HG03135 (cell line): ENCODE data around the gene EP400.
"Not testable (repeated sequence)": the region's sequence is repeated elsewhere in the genome, so short reads cannot be mapped to it uniquely, and the experiment has no call there.

Experiments used
- ATAC-seq: cut with Tn5 transposase; IDR thresholded peaks from one replicate; pipeline ENCODE4 v1.9.1; 2021; ENCODE audit warnings: mild to moderate bottlenecking, moderate library complexity; ENCODE audit not compliant: unreplicated experiment

EP400 gene

DNA sequence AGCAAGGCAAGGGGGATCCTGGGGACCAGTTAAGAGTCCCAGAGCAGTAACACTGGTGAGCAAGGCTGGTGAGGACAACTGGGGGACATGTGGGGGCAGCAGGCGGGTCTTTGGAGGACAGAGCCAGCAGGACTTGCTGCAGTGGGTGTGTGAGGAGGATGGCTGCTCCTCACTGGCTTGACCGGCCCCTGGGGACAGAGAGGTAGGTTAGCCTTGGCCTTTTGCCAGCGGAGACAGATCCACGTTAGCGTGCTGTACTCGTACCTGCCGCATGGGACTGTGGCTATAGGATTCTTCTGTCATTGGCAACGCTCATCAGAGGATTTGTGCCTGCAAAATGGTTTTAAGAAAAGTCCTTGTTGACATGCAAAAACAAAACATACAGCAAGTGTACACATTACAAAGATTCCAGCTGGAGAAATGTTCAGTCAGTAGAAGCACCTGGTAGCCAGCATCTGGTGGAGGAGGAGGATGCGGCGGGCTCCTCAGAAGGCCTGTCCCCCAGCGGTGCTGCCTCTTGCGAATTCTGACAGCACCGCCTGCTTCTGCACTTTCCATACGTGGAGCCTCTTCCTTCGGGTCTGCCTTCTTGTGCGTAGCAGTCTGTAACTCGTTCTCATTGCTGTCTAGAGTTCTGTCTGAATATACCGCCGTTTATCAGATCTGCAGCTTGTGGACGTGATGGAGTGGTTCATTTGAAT lies 91.3 kb downstream of the EP400 start:
- ATAC-seq = no peak

GRCh38 chr12:132043216-132043615 lies 93.5 kb downstream of the EP400 start:
- no peak for ATAC-seq

DNA sequence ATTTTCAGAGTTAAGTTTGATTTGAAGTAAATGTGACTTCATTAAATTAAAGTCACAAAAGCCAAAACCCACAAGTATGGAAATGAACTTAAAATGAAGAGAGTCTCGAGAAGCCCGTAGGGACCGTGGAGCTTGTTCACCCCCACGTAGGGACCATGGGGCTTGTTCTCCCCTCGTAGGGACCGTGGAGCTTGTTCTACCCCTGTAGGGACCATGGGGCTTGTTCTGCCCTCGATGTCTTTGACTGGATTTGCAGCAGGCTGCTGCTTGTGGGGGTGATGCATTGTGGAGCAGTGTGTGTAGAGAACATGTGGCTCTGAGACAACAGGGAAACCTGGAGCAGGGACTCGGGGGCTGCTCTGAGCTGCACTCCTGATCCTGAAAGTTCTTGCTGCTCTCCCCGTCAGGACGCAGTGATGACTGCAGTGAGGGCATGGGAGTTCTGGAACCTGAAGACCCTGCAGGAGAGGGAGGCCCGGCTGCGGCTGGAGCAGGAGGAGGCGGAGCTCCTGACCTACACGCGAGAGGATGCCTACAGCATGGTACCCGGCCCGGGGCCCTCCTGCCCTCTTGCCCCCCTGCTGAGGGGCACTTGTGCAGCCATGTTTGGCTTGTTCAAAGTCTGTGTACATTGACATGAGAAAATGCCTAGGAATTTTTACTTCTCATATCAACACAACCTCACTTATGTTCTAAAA lies 94.2 kb downstream of the EP400 start:
- no peak for ATAC-seq

GRCh38 chr12:132044661-132045412 lies 95.1 kb downstream of the EP400 start:
- no peak for ATAC-seq

GRCh38 chr12:132045751-132046150 lies 96.0 kb downstream of the EP400 start:
- ATAC-seq = no peak

DNA sequence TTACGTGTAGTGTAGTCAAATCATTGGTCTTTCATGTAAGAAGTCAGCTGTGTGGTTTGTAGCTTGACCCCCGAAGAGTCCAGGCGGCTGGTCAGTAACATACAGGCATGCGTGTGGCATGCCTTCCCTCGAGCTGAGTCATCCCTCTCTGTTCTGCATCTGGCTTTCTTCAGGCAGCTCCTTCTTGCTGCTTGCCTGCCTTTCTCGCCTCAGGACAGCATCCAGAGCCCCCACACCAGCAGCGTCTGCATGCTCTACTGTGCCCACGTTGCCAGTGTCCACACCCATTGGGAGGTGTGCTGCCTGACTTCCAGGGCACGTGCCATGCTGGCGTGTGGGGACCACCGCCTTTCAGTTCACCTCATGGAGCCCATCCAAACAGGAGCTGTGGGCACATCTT lies 96.8 kb downstream of the EP400 start:
- no peak for ATAC-seq

GRCh38 chr12:132047630-132048029 lies 97.9 kb downstream of the EP400 start:
- ATAC-seq = not testable (repeated sequence)

DNA sequence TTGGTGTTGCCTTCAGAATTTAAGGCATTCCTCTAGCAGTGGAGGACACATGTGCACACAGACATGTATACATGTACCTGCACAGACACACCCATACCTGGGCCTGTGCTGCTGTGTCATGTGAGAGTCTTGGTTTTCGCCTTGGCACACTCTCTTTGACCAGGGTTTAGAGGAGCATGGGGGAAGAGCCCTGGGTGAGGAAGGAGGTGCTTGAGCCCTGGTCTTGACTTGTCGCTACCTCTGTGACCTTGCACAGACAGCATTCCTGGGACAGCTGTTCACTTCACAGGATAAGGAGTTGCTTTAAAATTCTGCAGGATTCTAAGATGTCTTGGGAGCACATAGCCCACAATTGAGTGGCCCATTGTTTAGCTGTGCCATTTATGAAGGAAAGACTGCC lies 99.7 kb downstream of the EP400 start:
- ATAC-seq = no peak

GRCh38 chr12:132049876-132050275 lies 100.1 kb downstream of the EP400 start:
- ATAC-seq = no peak

DNA sequence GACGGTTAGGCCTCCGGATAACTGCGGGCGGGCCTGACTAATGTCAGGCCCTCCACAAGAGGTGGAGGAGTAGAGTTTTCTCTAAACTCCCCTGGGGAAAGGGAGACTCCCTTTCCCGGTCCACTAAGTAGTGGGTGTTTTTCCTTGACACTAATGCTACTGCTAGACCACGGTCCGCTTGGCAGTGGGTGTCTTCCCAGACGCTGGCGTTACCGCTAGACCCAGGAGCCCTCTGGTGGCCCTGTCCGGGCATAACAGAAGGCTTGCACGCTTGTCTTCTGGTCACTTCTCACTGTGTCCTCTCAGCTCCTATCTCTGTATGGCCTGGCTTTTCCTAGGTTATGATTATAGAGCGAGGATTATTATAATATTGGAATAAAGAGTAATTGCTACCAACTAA lies 102.0 kb downstream of the EP400 start:
- not testable (repeated sequence) for ATAC-seq

DNA sequence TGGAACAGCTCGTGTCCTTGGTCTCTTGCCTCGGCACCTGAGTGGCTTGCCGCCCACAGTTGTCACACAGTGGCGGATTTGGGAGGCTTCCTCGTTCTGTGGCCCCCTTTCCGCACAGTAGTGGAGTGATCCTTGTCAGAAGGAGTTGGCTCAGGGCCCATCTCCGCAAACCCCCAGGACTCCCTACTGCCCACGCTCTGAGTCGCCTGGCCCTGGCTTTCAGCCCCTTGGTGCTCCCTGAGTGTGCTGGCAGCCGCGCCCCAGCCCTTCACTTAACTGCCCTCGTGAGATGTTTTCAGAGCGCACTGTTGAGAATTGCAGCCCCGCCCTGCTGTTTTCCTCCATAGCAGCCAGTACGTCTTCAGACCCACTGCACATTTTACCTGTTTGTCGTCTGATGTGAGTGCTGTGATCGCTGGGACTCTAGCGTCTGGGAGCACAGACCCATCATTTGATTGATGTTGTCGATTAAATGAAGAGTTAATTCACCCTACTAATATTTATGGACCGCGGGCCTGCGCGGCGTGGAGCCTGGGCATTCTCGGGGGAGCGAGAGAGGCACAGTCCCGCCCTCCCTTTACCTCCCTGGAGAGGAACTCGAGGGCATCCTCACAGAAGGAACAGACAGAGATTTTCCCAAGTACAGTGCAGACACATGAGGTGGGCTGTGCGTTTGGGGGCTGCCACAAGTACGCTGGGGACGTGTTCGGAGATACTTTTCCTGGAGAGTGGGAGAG lies 102.6 kb downstream of the EP400 start:
- no peak for ATAC-seq

GRCh38 chr12:132053338-132054330 lies 103.9 kb downstream of the EP400 start:
- ATAC-seq = no peak

DNA sequence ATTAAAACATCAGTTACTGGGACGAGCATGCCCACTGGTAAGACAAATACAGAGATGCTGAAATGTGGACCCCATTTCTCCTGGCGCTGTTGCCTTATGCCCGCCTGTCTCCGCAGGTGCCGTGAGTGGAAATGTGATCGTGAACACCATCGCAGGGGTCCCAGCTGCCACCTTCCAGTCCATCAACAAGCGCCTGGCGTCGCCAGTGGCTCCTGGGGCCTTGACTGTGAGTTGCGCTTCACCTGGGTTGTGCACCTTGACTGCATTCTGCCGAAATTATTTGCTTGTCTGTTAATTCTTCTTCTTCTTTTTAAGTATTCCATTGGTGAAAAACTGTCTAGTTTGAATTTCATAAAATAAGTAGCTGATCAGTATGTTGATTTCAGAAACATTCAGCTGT lies 105.2 kb downstream of the EP400 start:
- ATAC-seq = no peak

DNA sequence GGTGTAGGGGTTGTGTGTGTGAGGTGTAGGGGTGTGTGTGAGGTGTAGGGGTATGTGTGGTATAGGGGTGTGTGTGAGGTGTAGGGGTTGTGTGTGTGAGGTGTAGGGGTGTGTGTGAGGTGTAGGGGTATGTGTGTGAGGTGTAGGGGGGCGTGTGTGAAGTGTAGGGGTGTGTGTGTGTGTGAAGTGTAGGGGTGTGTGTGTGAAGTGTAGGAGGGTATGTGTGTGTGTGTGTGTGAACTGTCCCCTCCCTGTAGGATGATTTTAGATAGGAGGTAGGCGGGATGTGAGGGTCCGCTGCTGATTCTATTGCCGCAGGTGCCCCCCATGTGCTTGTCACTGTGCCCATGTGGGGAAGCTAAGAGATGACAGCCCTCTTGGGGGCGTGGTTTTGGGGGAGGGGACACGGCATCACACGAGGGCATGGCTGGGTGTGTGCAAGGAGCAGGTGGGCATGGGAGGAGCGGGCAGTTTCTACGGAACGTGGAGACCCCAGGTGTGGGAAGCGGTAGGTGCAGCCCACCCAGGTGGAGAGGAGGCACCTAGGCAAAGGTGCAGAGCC lies 105.9 kb downstream of the EP400 start:
- ATAC-seq = no peak

DNA sequence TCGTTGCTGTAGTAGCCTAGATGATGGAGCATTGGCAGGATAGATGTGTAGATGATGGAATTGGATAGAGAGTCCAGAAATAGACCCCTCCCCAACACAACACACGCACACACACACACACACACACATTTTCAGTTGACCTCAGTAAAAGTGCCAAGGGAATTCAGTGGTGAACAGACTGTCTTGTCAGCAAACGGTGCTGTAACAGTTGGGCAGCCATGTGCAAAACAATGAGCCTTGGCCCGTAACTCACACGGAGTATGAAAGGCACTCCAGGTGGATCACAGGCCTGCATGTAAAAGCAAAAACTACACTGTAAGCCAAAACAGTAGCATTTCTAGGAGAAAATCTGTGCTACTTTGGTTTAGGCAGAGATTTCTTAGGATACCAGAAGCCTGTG lies 106.6 kb downstream of the EP400 start:
- no peak for ATAC-seq

- no peak for ATAC-seq
Observed at GRCh38 chr12:132056951-132057350, 107.2 kb downstream of the EP400 start.

- no peak for ATAC-seq
Observed at GRCh38 chr12:132057691-132058090, 107.9 kb downstream of the EP400 start.

DNA sequence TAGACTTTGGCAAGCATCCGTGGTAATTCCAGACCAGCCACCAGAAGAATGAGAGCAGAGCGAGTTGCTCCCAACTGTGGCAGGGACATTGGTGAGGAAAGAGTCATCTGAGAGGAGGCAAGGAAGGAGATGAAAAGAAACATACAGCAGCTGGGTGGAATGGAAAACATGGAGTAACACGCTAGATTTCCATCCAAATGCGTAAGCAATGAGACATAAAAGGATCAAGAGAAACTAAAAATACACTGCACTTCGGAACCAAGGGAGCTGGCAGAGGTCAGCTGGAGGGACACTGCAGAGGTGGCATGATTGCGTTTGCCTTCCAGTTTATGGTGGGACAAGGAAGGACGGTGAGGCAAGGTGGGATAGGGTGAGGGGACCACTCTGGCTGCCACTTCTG lies 111.5 kb downstream of the EP400 start:
- no peak for ATAC-seq

DNA sequence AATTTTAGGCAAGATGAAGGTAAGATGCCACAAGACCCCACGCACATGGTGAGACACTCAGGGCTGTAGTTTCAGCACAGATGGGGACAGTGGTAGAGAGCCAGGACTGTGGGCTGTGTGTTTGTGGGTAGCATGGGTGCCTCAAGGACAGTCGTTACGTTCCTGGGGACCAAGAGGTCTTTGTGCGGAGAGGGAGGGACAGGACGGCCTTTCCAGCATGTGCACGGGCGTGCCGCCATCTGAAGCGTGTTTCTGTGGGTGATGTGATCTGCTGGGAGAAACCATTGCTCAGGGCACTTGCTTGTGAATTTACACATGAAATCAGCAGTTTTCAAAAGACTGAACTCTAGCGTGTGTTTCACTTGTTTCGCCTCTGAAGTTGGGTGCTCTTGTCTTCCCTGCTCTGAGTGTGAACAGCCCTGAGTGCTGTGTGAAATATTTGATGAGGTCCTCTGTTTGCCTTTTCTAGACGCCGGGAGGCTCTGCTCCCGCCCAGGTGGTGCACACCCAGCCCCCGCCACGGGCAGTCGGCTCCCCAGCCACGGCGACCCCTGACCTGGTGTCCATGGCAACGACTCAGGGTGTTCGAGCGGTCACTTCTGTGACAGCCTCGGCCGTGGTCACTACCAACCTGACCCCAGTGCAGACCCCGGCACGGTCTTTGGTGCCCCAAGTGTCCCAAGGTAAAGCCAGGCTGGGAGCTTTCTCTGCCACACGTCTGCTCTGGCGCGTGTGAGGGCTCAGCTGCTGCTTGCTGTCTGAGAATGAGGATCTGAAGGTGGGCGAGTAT lies 112.1 kb downstream of the EP400 start:
- no peak for ATAC-seq
